UCSD-AML1 (cell line): ENCODE measurements around the gene HLA-DOB.

ENCODE experiments used
- DNase-seq: peaks from one replicate; lab custom pipeline; 2025; ENCODE audit not compliant: unreplicated experiment; lab: John Stamatoyannopoulos, UW

The HLA-DOB gene

GRCh38 chr6:32843979-32844838 is 27.4 kb upstream of the HLA-DOB start, which contains the start of gene PSMB8:
Gene PSMB8, minus strand, starts transcription at chr6:32844047. Its CDS starts 51 bp downstream, at chr6:32843996.
- DNase-seq = peak; percentile 92

GRCh38 chr6:32843331-32843978 is 26.7 kb upstream of the HLA-DOB start:
- DNase-seq = no peak

- DNase-seq = no peak
These were observed 25.9 kb upstream of the HLA-DOB start for GRCh38 chr6:32842690-32843089.

- DNase-seq = no peak
These were observed 25.3 kb upstream of the HLA-DOB start for GRCh38 chr6:32842021-32842650.

GRCh38 chr6:32840604-32841246 is 23.9 kb upstream of the HLA-DOB start:
- DNase-seq = no peak

- no peak for DNase-seq
These were observed 22.6 kb upstream of the HLA-DOB start for GRCh38 chr6:32839356-32839755.

- DNase-seq = peak; percentile 94
These were observed 21.5 kb upstream of the HLA-DOB start, which contains the start of gene TAP2 for GRCh38 chr6:32838114-32838958. Gene TAP2, minus strand, starts transcription at chr6:32838739. Its CDS starts 506 bp downstream, at chr6:32838233.

- no peak for DNase-seq
These were observed 20.9 kb upstream of the HLA-DOB start for GRCh38 chr6:32837651-32838113.

GRCh38 chr6:32836873-32837272 is 20.1 kb upstream of the HLA-DOB start:
- DNase-seq = no peak

- no peak for DNase-seq
These were observed 18.5 kb upstream of the HLA-DOB start for GRCh38 chr6:32835167-32835893.

GRCh38 chr6:32833664-32834063 is 16.9 kb upstream of the HLA-DOB start:
- DNase-seq = no peak

- DNase-seq = no peak
These were observed 15.7 kb upstream of the HLA-DOB start for GRCh38 chr6:32832535-32832934.

GRCh38 chr6:32830936-32831335 is 14.1 kb upstream of the HLA-DOB start:
- no peak for DNase-seq

- DNase-seq = no peak
These were observed 13.2 kb upstream of the HLA-DOB start for GRCh38 chr6:32830017-32830416.

- no peak for DNase-seq
These were observed 12.7 kb upstream of the HLA-DOB start for GRCh38 chr6:32829495-32829894.

- DNase-seq = no peak
These were observed 10.2 kb upstream of the HLA-DOB start for GRCh38 chr6:32827025-32827424.

GRCh38 chr6:32825966-32826365 is 9.2 kb upstream of the HLA-DOB start:
- DNase-seq = no peak

- DNase-seq = no peak
These were observed 2.9 kb upstream of the HLA-DOB start for GRCh38 chr6:32819729-32820128.

GRCh38 chr6:32818867-32819266 is 2.1 kb upstream of the HLA-DOB start:
- DNase-seq = no peak

- no peak for DNase-seq
These were observed 806 bp downstream of the HLA-DOB start for GRCh38 chr6:32815996-32816395.
